Measurements from ENCODE around the gene F7.

DNA sequence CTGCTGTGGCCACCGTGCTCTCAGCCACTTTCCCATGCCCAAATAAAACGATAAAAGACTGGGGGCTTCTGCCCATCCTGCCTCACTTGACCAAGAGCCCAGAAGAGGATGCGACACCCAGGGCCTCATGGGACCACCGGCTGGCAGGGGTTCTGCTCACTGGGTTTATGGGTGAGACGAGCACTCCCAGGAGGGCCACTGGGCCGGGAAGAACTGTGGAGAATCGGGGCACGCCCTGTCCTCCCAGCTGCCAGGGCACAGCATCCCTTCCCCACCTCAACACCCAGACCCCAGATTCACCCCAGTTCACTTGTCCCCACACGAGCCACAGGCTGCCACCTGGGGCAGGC is 12.3 kb downstream of the F7 start:
- TF ChIP-seq, protein P1, sequence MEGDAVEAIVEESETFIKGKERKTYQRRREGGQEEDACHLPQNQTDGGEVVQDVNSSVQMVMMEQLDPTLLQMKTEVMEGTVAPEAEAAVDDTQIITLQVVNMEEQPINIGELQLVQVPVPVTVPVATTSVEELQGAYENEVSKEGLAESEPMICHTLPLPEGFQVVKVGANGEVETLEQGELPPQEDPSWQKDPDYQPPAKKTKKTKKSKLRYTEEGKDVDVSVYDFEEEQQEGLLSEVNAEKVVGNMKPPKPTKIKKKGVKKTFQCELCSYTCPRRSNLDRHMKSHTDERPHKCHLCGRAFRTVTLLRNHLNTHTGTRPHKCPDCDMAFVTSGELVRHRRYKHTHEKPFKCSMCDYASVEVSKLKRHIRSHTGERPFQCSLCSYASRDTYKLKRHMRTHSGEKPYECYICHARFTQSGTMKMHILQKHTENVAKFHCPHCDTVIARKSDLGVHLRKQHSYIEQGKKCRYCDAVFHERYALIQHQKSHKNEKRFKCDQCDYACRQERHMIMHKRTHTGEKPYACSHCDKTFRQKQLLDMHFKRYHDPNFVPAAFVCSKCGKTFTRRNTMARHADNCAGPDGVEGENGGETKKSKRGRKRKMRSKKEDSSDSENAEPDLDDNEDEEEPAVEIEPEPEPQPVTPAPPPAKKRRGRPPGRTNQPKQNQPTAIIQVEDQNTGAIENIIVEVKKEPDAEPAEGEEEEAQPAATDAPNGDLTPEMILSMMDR (IDR thresholded peaks at IDR 0.05), result no peak
- TF ChIP-seq EZH2 (IDR thresholded peaks at IDR 0.05; ENCODE audit: borderline replicate concordance, insufficient read depth, low read depth, low read length, poor library complexity, severe bottlenecking), result no peak

Measured in B cell (primary cell).